GM21717 (cell line): ENCODE results near the gene AK9.
A peak's percentile ranks its signal among the peaks of the same experiment; 100 is the strongest.
"Not testable (repeated sequence)": the region's sequence is repeated elsewhere in the genome, so short reads cannot be mapped to it uniquely, and the experiment has no call there.

ENCODE experiments used
- ATAC-seq: cut with Tn5 transposase; IDR thresholded peaks from one replicate; pipeline ENCODE4 v1.9.1; 2021; ENCODE audit warnings: mild to moderate bottlenecking, moderate library complexity; ENCODE audit not compliant: unreplicated experiment

AK9 gene

DNA sequence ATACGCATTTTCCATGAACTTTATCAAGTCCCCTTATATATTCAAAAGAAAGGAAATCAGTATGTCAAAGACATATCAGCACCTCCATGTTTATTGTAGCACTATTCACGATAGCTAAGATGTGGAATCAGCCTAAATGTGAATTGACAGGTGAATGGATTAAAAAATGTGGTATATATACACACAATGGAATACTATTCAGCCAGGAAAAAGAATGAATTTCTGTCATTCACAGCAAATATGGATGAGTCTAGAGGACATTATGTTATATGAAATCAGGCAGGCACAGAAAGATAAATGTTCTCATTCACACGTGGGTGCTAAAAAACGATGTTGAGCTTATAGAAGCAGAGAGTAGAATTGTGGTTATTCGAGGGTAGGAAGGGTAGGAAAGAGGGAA, 5.4 kb upstream of the AK9 start:
- ATAC-seq, result no peak

DNA sequence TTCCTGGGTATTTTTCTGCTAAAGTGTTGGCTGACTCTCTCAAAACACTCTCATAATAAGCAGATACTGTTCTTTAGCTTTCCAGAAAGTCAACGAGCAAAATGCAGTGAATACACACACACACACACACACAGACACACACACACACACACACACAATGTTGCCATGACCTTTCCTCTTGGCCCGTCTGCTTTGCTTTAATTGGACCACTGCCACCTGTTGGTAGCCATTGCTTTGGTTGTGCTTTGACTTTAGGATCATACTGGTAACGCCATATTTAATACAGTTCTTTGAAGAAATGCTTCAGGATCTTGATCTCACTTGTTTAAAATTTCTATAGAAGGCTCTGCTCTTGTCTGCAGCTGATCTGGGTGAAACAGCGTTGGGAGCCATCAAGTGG, 4.5 kb upstream of the AK9 start:
- ATAC-seq, result no peak

DNA sequence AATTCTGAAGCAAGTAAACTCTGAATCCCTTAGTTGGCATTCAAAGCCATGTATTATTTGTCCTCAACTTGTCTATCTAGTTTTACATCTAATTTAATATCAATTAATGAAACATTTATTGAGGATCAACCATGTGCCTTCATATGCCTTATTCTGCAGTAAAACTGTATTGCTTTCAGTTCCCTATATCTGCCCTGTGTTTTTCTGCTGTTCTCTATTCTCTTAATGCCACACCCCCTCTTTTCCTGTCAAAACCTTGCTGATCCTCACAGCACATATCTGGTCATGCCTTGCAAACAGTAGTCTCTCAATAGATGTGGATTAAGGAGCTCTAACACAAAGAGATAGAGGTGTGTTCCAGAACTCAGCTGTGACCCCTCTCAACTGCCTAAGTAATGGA, 2.1 kb upstream of the AK9 start:
- peak; percentile 31 for ATAC-seq

DNA sequence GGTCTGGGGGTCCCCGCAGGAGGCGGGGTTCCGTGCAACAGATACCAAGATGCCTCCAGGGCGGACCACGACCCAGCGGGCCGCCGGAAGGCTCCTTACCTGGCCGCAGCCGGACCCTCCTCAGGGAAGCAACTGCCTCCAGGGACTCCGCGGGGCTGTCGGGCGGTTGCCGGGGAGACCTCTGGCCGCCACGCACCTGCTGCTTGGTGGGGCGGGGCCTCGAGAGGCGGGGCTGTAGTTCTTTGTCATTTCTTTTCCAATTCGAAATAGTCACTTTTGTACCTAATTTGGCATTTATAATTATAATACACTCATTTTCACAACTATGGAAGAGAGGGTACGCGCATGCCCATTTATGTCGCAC, 647 bp downstream of the AK9 start:
- ATAC-seq, result peak; percentile 42

DNA sequence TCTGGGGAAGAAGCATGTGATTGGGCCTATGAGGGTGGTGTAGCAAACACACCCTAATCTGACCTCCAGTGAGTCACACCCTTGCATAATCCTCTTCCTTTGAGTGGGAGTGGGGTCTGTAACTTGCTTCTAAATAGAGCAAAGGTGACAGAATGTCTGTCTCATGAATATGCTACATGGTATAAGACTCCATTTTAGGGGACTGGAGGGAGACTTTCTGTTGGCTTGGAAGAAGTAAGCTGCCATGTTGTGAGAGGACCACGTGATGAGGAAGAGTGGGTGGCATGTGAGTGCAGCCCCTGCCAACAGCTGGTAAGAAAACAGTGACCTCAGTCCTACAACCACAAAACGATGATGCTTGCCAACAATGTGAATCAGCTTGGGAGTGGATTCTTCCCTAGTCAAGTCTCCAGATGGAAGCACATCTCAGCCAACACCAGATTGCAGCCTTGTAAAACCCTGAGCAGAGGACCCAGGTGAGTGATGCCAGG, 3.7 kb downstream of the AK9 start:
- ATAC-seq, result no peak

DNA sequence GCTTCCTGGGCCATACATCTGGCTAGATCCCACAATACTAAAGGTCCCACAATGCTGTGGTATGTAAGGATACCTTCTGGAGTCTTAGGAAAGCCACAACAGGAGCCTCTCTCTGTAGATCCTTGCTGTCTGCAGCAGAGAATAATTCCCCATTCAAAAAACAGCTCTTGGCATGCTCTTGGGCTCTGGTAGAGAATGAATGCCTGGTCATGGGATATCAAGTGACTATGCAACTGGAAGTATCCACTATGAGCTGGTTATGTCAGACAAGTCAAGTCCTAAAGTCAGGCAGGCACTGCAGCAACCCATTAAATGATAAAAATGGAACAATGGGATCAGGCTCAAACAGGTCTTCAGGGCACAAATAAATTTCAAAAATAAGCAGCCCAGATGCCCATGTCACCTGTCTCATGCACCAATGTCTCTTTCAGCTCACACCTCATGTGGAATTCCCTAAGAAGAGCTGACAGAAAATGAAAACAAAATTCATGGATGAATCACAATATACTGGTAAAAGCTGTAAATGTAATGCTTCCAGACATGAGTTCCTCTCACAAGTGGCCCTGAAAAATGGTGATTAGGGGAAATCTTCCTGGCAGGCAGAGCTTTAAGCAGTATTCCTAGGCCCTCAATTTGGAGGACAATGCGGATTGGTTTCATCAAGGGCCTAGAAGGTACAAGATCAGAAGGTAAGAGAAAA, 4.3 kb downstream of the AK9 start:
- ATAC-seq, result no peak

DNA sequence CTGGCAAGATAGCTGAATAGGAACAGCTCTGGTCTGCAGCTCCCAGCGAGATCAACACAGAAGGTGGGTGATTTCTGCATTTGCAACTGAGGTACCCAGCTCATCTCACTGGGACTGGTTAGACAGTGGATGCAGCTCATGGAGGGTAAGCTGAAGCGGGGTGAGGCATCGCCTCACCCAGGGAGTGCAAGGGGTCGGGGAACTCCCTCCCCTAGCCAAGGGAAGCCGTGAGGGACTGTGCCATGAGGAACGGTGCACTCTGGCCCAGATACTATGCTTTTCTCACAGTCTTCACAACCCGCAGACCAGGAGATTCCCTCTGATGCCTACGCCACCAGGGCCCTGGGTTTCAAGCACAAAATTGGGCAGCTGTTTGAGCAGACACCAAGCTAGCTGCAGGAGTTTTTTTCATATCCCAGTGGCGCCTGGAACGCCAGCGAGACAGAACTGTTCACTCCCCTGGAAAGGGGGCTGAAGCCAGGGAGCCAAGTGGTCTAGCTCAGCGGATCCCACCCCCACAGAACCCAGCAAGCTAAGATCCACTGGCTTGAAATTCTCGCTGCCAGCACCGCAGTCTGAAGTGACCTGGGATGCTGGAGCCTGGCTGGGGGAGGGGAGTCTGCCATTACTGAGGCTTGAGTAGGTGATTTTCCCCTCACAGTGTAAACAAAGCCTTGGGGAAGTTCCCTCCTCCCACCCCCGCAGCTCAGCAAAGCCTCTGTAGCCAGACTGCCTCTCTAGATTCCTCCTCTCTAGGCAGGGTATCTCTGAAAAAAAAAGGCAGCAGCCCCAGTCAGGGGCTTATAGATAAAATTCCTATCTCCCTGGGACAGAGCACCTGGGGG, 12.1 kb downstream of the AK9 start:
- ATAC-seq, result not testable (repeated sequence)

DNA sequence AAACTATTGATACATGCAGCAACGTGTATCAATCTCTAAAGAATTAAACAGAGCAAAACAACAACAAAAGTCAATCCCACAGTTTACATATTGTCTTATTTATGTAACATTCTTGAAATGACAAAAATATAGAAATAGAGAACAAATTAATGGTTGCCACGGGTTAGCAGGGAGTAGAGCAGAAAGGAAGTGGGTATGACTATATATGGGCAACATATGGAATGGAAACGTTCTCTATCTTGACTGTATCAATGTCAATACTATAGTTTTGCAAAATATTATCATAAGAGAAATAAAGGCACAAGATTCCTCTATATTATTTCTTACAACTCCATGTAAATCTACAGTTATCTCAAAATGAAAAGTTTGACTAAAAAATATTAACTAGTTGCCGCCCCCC, 12.8 kb downstream of the AK9 start:
- ATAC-seq, result no peak

- no peak for ATAC-seq
Observed at GRCh38 chr6:109676724-109677123, 14.3 kb downstream of the AK9 start.

DNA sequence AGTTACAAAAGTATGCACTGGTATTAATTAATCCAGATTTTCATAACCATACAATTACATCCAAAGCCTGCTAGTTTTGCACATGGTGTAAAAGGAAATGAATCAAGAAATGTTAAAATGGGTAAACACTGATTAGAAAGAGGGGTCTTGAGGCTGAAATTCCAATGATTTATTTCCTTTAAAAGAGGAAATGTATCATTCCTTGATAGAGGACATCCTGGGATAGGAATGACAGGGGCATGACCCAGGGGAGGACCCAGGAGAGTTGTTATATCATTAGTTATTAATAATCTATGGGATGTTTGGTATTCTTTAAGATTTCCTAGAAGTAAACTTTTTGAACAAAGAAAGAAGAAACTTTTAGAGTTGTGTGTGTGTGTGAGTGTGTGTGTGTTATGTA, 18.2 kb downstream of the AK9 start:
- ATAC-seq, result no peak

- ATAC-seq, result no peak
Observed at GRCh38 chr6:109672175-109672574, 18.8 kb downstream of the AK9 start.

DNA sequence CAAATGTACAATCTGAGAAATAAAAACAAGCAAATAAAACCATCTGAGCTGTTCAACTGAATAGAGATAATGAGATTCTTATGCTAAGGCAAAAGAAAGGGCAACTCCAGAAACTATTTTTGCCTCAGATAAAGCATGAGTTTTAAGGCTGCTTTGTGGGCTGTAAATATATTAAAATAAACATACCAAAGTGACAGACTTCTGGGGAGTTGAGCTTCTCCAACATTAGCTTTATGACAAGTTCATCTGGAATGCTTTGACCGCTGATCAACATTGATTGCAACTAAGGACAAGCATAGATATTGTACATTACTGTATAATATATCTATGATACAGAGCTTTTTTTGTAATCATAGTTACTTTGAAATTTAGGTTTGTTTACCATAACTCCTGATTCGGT, 19.3 kb downstream of the AK9 start:
- ATAC-seq, result no peak

DNA sequence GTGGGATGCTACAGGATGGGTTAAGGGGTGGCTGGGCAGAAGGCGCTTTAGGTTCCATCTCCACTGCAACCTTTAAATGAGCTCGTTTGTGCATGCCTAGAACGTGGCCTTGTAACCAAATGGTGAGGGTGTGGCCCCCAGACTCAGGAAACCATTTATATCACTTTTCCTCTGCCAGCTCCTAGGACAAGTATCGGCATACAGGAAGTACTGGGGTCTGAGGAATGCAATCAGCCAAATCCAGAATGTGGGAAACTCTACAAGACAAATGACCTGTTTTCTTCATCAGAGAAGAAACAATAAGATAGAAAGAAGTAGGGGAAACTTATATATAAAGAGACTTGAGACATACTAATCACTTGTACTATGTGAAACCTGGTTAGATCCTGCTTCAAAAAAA, 21.2 kb downstream of the AK9 start:
- no peak for ATAC-seq

DNA sequence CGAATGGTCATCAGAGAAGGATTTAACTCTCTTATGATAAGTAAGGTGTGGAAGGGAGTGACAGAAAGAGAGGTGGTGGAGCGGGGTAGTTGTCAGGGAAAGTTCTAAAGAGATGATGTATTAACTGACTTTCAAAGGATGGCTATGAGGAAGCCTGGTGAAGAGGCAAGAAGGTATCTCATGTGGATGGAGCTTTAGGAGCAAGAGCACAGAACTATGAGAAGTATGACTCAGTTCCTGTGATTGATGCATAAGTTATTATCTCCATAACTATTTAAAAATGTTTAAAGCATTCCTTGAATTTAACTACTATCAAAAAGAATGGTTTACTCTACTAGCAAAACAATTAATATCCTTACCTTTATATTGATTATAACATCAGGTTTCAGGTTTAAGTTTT, 28.8 kb downstream of the AK9 start:
- ATAC-seq, result no peak

DNA sequence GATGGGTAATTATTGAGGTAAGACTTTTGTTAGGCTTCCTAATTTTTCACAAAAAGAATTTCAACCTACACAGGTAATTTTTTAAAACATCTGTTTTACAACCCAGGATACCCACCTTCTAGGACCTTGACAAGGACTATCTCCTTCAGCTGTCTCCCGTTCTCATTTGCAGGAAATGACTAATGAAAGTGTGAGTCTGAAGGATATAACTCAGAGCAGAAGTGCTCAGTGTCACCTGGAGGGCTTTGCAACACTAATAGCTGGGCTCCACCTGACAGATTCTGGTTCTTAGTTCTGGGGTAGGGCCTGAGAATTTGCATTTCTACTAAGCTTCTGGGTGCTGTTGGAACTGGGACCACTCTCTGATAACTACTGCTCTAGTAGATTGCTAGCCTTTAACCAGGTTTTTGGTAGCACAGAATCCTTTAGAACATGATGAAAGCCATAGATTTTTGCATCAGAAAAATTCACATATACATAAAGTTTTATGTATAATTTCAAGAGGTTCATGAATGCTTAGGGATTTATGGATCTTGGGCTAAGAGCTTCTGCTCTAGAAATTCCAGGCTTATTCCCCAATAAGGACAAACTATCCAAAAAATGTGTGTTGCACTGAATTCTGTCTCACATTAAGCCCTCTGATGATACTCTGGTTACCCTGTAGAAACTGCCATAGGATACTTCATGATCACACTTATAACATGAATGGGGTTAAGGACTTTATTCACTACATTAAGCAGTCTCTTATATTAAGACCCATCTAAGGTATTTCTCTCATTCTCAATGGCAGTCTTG, 30.3 kb downstream of the AK9 start:
- ATAC-seq, result no peak

DNA sequence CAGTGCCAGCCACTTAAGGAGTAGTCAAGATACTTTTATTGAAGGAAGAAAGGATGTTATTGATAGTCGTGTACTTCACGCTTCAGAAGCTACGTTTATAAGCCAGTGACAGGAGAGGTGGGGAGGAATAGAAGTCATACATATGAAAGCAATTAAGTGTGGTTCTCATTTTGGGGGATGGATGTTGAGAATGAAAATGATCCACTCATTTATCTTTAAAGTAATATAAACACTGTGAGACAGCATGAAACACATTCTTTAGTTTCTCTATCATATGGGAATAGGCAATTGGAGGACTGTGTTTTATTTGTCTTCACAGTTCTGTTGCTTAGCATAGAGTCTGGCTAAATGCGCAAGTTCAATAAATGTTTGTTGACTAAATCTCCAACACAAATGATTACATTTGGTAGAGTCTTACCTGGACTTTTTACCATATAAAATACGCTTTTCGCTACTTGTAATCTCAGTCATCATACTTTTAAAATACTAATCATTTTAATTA, 35.2 kb downstream of the AK9 start:
- ATAC-seq, result no peak

DNA sequence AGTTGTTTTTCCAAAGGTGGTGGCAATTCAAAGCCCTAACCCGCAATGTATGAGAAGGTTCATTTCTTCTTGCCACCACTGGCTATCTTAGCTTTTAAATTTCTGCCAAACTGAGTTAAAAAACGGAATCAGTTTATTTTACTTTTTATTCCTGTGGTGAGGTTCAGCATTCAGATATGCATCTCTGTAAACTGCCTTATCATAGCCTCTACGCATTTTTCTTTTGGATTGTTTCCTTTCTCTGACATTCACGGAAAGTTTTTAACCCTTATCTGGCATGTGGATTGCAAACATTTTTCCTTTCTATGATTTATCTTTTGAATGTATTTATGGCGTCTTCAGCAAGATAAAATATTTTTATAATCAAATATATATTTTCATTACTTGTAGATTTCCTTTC, 37.7 kb downstream of the AK9 start:
- ATAC-seq, result no peak

DNA sequence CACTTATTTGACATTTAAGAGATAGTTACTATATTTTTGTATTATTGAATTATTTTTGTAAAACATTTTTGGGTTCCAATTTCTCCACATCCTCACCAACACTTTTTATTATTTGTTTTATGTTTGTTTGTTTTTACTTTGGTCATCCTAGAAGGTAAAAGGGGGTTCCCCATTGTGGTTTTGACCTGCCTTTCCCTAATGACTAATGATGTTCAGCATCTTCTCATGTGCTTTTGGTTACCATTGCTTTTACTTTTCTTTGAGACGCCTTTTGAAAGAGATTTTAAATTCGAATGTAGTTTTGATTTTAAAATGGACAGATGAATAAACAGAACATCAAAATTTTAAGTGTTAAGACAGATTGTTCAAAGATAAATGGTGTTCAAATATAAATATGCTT, 46.9 kb downstream of the AK9 start:
- ATAC-seq, result no peak

GRCh38 chr6:109632405-109632804, 58.6 kb downstream of the AK9 start:
- no peak for ATAC-seq

- ATAC-seq, result no peak
Observed at GRCh38 chr6:109631403-109631802, 59.6 kb downstream of the AK9 start.
